Measurements from ENCODE around the gene ACKR2. TPM values are rescaled to one million over a fixed set of nuclear protein-coding genes. Genes with fewer than 3 reads are reported as not detected.

ACKR2 gene
- polyA plus RNA-seq, 1 donor = 2.6 TPM

- WGBS (ENCODE audit: insufficient coverage, low lambda C conversion rate) = no CpG with 5 or more reads among the region's 3 CpGs
- DNase-seq = no peak
- no peak overlapping the region for H3K4me3 ChIP-seq (ENCODE audit: low read length)
- no peaks in the 10 kb centered on the region for H3K36me3 ChIP-seq (ENCODE audit: control insufficient read depth, insufficient read depth, low read length)
- no peaks in the 10 kb centered on the region for H3K9me3 ChIP-seq (ENCODE audit: control insufficient read depth, low read depth, low read length)
- no peak overlapping the region for H3K27ac ChIP-seq (ENCODE audit: low read length)
- no peaks in the 10 kb centered on the region for H3K27me3 ChIP-seq (ENCODE audit: control insufficient read depth, insufficient read depth, low read length)
- H3K4me1 ChIP-seq (ENCODE audit: control insufficient read depth, insufficient read depth, low read length) = peaks cover 3% of the 10 kb centered on the region
These were observed 77.8 kb downstream of the ACKR2 start for GRCh38 chr3:42887084-42887483.

DNA sequence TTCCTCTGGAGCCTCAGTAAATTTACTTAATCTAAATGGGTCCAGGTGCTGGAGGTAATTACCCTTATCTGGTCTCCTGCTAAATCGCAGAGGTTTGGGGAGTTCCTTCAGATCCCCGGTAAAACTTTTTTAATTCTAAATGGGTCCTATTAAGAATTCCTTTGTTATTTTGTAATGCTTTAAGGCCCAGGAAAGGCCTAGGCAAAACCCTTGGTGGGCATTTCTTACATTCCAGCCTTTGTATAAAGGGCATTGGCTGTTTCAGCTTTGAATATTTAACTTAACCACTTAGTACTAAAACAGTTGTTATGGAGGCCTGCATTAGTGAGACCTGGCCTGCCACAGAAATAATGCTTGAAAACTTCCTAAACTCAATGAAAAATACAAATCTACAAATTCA lies 81.8 kb downstream of the ACKR2 start:
- no peak for DNase-seq
- Histone ChIP-seq H3K36me3 (ENCODE audit: control insufficient read depth, insufficient read depth, low read length) (no peaks in the 10 kb centered on the region), H3K4me1 (ENCODE audit: control insufficient read depth, insufficient read depth, low read length) (peaks cover 5% of the 10 kb centered on the region), H3K4me3 (ENCODE audit: low read length) (no peak overlapping the region), H3K9me3 (ENCODE audit: control insufficient read depth, low read depth, low read length) (no peaks in the 10 kb centered on the region), H3K27me3 (ENCODE audit: control insufficient read depth, insufficient read depth, low read length) (no peaks in the 10 kb centered on the region), H3K27ac (ENCODE audit: low read length) (no peak overlapping the region)
- WGBS (ENCODE audit: insufficient coverage, low lambda C conversion rate) = no CpG with 5 or more reads among the region's 2 CpGs

DNA sequence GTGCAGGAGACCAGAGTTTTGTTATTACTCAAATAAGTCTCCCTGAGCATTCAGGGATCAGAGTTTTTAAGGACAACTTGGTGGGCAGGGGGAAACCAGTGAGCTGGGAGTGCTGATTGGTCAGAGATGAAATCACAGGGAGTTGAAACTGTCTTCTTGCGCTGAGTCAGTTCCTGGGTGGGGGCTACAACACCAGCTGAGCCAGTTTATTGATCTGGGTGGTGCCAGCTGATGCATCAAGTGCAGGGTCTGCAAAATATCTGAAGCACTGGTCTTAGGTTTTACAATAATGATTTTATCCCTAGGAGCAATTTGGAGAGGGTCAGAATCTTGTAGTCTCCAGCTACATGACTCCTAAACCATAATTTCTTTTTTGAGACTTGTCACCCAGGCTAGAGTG lies 82.9 kb downstream of the ACKR2 start:
- no peak for DNase-seq
- H3K4me1 ChIP-seq (ENCODE audit: control insufficient read depth, insufficient read depth, low read length) = peaks cover 5% of the 10 kb centered on the region
- no peak overlapping the region for H3K27ac ChIP-seq (ENCODE audit: low read length)
- no peaks in the 10 kb centered on the region for H3K36me3 ChIP-seq (ENCODE audit: control insufficient read depth, insufficient read depth, low read length)
- H3K27me3 ChIP-seq (ENCODE audit: control insufficient read depth, insufficient read depth, low read length) = no peaks in the 10 kb centered on the region
- H3K9me3 ChIP-seq (ENCODE audit: control insufficient read depth, low read depth, low read length) = no peaks in the 10 kb centered on the region
- no CpG with 5 or more reads among the region's 1 CpG for WGBS (ENCODE audit: insufficient coverage, low lambda C conversion rate)
- no peak overlapping the region for H3K4me3 ChIP-seq (ENCODE audit: low read length)

DNA sequence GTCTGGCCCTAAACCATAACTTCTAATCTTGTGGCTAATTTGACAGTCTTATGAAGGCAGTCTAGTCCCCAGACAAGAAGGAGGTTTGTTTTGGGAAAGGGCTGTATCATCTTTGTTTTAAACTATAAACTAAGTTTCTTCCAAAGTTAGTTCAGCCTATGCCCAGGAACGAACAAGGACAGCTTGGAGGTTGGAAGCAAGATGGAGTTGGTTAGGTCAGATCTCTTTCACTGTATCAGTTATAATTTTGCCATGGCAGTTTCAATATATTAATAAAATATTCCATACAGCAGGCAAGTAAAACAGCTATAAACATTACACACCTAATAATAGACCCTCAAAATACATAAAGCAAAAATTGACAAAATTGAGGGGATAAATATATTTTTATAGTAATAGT lies 83.6 kb downstream of the ACKR2 start:
- Histone ChIP-seq H3K36me3 (ENCODE audit: control insufficient read depth, insufficient read depth, low read length) (no peaks in the 10 kb centered on the region), H3K4me1 (ENCODE audit: control insufficient read depth, insufficient read depth, low read length) (peaks cover 5% of the 10 kb centered on the region), H3K27me3 (ENCODE audit: control insufficient read depth, insufficient read depth, low read length) (no peaks in the 10 kb centered on the region), H3K4me3 (ENCODE audit: low read length) (no peak overlapping the region), H3K9me3 (ENCODE audit: control insufficient read depth, low read depth, low read length) (no peaks in the 10 kb centered on the region), H3K27ac (ENCODE audit: low read length) (no peak overlapping the region)
- WGBS (ENCODE audit: insufficient coverage, low lambda C conversion rate) = no CpG with 5 or more reads among the region's 1 CpG
- no peak for DNase-seq

DNA sequence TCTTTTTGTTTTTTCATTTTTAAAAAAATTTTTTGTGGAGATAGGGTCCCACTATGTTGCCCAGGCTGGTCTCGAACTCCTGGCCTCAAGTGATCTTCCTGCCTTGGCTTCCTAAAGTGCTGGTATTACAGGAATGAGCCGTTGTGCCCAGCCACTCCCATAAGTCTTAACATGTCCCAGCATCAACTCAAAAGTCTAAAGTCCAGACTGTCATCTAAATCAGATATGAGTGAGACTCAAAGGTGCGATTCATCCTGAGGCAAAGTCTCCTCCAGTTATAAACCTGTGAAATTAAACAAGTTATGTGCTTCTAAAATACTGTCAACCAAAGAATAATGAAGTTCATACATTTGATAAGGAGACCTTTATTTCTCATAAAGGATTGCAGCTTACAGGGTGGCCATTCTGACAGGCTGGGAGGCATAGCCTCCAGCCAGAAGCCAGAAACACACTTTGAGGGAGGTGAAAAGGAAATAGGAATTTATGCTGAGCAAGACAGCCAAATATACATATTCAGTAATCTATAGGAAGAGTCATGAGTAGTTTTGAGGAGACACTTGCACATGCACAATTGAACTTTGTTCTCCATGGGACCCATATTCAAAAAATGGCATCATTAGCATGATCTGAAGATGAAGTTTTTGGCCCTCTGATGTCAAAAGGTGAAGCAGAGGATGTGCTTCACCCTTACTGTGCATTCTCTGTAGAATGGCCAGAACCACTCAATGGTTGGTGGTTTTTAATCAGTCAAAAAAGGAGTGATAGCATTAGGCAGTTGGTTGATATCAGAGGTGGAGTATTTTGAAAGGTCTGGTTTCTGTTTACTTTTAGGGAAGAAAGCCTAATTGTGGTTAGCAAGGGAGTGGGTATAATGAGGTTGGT lies 85.7 kb downstream of the ACKR2 start:
- peaks cover 5% of the 10 kb centered on the region for H3K4me1 ChIP-seq (ENCODE audit: control insufficient read depth, insufficient read depth, low read length)
- no peaks in the 10 kb centered on the region for H3K36me3 ChIP-seq (ENCODE audit: control insufficient read depth, insufficient read depth, low read length)
- H3K27me3 ChIP-seq (ENCODE audit: control insufficient read depth, insufficient read depth, low read length) = no peaks in the 10 kb centered on the region
- H3K9me3 ChIP-seq (ENCODE audit: control insufficient read depth, low read depth, low read length) = no peaks in the 10 kb centered on the region
- peak; percentile 58 to 63 for DNase-seq
- peak overlapping the region; percentile 37 for H3K27ac ChIP-seq (ENCODE audit: low read length)
- no peak overlapping the region for H3K4me3 ChIP-seq (ENCODE audit: low read length)
- WGBS (ENCODE audit: insufficient coverage, low lambda C conversion rate) = no CpG with 5 or more reads among the region's 3 CpGs

- peaks cover 5% of the 10 kb centered on the region for H3K4me1 ChIP-seq (ENCODE audit: control insufficient read depth, insufficient read depth, low read length)
- H3K4me3 ChIP-seq (ENCODE audit: low read length) = no peak overlapping the region
- no peaks in the 10 kb centered on the region for H3K9me3 ChIP-seq (ENCODE audit: control insufficient read depth, low read depth, low read length)
- H3K36me3 ChIP-seq (ENCODE audit: control insufficient read depth, insufficient read depth, low read length) = no peaks in the 10 kb centered on the region
- peak overlapping the region; percentile 37 for H3K27ac ChIP-seq (ENCODE audit: low read length)
- H3K27me3 ChIP-seq (ENCODE audit: control insufficient read depth, insufficient read depth, low read length) = no peaks in the 10 kb centered on the region
- no peak for DNase-seq
These were observed 86.3 kb downstream of the ACKR2 start for GRCh38 chr3:42895580-42895868.

DNA sequence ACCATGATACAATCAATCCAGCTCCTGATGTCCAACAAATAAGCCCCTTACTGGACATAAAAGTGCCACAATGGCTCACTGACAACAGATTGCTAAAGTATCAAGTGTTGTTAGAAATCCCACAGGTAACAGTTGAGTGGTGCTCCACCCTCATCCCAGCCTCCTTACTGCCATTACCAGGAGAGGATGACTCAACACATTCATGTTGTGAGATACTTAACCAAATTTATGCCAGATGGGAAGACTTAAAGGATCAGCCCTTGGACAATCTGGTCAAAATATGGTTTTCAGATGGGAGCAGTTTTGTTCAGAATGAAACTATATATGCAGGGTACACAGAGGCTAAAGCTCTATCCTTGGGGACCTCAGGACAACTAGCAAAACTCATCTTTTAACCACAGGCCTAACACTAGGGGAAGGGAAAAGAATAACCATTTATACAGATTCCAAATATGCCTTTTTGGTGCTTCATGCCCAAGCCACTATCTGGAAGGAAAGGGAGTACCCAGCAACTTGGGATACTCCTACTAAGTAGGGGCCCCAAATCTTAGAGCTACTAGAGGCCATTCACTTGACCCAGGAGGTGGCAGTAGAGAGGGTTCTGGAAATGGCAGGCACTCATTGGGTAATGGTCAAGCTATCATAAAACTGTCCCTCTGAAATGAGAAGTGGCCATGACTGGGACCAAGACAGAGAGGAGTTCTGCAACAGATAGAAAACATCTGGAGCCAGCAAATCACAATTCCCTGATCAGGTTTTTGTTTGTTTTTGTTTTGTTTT lies 89.8 kb downstream of the ACKR2 start:
- DNase-seq = no peak
- H3K4me1 ChIP-seq (ENCODE audit: control insufficient read depth, insufficient read depth, low read length) = peaks cover 3% of the 10 kb centered on the region
- H3K27ac ChIP-seq (ENCODE audit: low read length) = no peak overlapping the region
- no peaks in the 10 kb centered on the region for H3K27me3 ChIP-seq (ENCODE audit: control insufficient read depth, insufficient read depth, low read length)
- no peaks in the 10 kb centered on the region for H3K36me3 ChIP-seq (ENCODE audit: control insufficient read depth, insufficient read depth, low read length)
- H3K9me3 ChIP-seq (ENCODE audit: control insufficient read depth, low read depth, low read length) = peaks cover 3% of the 10 kb centered on the region
- no peak overlapping the region for H3K4me3 ChIP-seq (ENCODE audit: low read length)

DNA sequence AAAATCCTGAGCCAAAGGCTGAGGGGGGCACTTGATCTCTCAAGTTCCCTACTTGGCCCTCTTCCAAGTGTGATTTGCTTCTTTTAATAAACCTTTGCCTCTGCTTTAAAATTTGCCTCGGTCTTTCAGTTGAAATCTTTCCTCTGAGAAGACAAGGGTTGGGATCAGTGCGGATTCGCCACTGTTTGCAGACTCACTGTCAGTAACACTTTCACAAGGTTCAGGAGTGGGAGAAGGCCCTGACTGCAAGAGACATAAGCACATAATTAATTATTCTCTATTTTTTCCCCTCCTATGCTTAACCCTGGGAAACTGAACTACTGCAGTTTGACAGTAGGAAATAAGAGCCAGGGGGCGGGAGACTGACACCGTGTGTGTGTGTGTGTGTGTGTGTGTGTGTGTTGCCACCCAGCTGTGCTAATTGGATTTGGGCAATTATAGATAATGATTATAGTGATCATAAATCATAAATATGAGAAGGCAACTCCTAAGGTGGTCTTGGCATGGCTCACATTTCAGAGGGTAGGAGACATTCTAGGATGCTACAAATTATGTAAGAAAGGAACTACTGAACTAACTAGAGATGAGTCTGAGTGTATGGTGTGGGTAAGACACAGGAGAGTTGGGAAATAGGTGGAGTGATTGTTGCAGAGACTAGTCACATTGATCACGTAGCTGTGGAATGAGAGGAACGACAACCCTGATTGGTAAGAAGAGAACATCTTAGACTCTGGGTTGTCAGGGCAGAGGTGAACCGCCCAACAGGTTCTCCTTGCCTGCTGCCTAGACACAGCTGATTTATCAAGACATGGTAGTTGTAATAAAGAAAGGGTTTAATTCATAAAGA lies 91.2 kb downstream of the ACKR2 start:
- H3K4me1 ChIP-seq (ENCODE audit: control insufficient read depth, insufficient read depth, low read length) = no peaks in the 10 kb centered on the region
- DNase-seq = no peak
- no peaks in the 10 kb centered on the region for H3K36me3 ChIP-seq (ENCODE audit: control insufficient read depth, insufficient read depth, low read length)
- no peak overlapping the region for H3K27ac ChIP-seq (ENCODE audit: low read length)
- H3K9me3 ChIP-seq (ENCODE audit: control insufficient read depth, low read depth, low read length) = peaks cover 3% of the 10 kb centered on the region
- no peak overlapping the region for H3K4me3 ChIP-seq (ENCODE audit: low read length)
- H3K27me3 ChIP-seq (ENCODE audit: control insufficient read depth, insufficient read depth, low read length) = no peaks in the 10 kb centered on the region
- 92% methylated on average over 2 of the region's 8 CpGs for WGBS (ENCODE audit: insufficient coverage, low lambda C conversion rate)

DNA sequence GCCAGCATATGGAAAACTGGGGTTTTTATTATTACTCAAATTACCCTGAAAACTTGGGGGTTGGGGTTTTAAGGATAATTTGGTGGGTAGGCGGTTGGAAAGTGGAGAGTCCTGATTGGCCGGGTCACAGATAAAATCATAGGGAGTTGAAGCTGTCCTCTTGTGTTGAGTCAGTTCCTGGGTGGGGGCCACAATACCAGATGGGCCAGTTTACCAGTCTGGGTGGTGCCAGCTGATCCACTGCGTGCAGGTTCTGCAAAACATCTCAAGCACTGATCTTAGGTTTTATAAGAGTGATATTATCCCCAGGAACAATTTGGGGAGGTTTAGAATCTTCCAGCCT lies 91.8 kb downstream of the ACKR2 start:
- no peaks in the 10 kb centered on the region for H3K4me1 ChIP-seq (ENCODE audit: control insufficient read depth, insufficient read depth, low read length)
- H3K36me3 ChIP-seq (ENCODE audit: control insufficient read depth, insufficient read depth, low read length) = no peaks in the 10 kb centered on the region
- no peak overlapping the region for H3K4me3 ChIP-seq (ENCODE audit: low read length)
- peaks cover 3% of the 10 kb centered on the region for H3K9me3 ChIP-seq (ENCODE audit: control insufficient read depth, low read depth, low read length)
- no peaks in the 10 kb centered on the region for H3K27me3 ChIP-seq (ENCODE audit: control insufficient read depth, insufficient read depth, low read length)
- no peak for DNase-seq
- no CpG with 5 or more reads among the region's 3 CpGs for WGBS (ENCODE audit: insufficient coverage, low lambda C conversion rate)
- no peak overlapping the region for H3K27ac ChIP-seq (ENCODE audit: low read length)

GRCh38 chr3:42902257-42902656 lies 93.0 kb downstream of the ACKR2 start:
- Histone ChIP-seq H3K4me1 (ENCODE audit: control insufficient read depth, insufficient read depth, low read length) (peaks cover 8% of the 10 kb centered on the region), H3K4me3 (ENCODE audit: low read length) (no peak overlapping the region), H3K27ac (ENCODE audit: low read length) (no peak overlapping the region), H3K36me3 (ENCODE audit: control insufficient read depth, insufficient read depth, low read length) (no peaks in the 10 kb centered on the region), H3K27me3 (ENCODE audit: control insufficient read depth, insufficient read depth, low read length) (no peaks in the 10 kb centered on the region), H3K9me3 (ENCODE audit: control insufficient read depth, low read depth, low read length) (peaks cover 3% of the 10 kb centered on the region)
- no CpG with 5 or more reads among the region's 2 CpGs for WGBS (ENCODE audit: insufficient coverage, low lambda C conversion rate)
- no peak for DNase-seq
